Effector CD4-positive, alpha-beta T cell (primary cell): ENCODE measurements around the gene CDH22.

Experiments used
- DNase-seq: peaks from one replicate; pipeline ENCODE4 v3.0.0-alpha.2; 2020

CDH22 gene

DNA sequence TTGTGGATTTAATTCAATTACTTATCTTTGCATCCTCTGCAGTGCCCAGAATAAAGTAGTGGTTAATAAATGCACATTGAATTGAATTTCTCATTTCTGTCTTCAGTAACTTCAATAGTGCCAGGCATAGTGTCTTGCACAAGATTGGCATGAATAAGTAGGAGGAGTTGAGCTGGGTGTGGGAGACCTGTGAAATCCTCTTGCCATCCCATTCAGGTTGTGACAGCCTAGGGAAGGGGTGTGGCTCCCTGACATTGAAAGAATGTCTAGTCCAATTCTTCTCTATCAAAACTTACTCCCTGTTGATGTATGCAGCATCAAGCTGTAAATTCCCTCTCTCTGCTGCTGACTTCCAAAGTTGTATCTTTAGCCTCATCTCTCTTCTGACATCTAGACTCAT is 73.2 kb downstream of the CDH22 start:
- no peak for DNase-seq

DNA sequence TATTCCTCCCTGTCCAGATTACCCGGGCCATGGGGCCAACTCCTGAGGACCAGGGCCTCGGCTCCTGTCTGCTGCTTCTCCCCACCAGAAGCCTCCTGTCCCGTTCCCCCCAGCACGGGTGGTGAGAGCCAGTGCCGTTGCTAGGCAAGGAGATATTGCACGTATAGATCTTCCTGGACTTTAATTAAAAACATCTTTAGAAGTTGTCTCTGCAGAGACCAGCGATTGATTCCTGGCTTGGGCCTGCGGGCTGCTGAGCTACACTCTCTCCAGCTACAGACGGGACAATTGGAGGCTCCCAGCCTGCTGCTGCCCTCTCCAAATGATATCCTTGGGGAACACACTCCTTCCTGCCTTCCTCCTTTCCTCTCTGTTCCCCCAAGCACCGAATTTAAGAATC is 74.6 kb downstream of the CDH22 start:
- no peak for DNase-seq

DNA sequence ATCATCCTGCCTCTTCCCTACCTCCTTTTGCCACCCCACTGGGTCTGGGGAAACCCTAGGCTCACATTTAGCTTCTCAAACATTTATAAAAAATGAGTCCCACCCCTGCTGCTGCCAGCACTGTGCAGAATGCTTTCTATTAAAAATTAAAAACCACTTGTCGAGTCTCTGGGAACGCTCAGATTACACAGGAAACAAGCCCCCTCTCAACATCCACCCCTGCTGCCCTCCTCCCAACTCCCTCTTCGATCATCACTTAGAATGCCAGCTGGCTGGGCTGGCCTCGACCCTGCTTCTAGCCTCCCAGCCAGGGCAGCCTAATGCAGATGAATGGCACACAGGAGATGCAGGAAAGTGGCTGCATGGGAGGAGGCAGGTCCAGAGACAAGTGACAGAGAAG is 75.8 kb downstream of the CDH22 start:
- DNase-seq: no peak

DNA sequence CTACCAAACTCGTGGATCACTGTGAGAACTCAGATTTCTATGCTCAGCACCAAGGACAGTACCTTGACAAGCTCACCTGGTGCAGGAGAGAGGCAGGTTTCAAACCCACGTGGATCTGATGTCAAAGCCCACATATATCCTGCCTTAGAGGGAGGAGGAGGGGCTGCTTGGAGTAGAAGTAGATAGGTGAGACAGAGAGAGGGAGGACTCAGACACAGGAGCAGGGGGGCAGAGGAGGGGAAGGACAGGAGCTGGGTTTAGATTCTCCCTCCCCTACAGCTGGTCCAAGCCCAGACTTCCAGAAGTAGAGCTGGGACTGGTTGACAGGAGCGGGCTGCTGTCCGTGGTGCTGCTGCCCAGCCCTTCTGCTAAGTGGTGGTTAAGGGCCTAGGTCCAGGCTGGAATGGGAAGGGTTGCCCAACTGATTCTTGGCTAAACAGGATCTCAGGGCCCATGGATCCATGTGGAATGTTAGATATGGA is 77.5 kb downstream of the CDH22 start:
- DNase-seq: no peak

GRCh38 chr20:46230106-46230491 is 78.2 kb downstream of the CDH22 start:
- DNase-seq: no peak

DNA sequence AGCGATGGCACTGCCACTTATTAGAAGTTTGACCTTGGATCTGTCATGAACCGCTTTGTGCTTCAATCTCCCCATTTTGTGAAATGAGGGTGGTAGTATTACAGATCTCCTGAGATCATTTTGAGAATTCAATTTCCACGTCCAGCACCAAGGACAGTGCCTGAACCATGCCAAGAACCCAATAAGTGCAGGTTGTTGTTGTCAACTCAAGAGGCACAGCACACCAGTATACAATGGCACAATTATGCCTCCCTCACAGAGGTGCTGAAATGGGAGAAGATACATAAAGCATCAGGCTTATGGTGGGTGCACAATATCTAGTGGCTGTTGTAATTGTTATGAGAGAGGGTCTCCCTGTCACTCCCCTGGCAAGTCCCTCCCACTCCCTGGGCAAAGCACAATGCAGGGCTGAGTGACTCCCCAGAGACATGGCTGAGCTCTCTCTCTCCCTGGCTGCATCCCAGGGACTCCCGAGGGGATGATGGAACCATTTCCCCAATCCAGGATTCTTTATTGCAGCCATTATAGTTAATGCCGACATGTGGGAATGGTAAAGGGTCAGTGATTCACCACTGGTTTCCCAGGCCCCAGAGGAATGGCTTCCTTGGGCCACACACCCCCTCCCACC is 78.7 kb downstream of the CDH22 start:
- no peak for DNase-seq

GRCh38 chr20:46228670-46229069 is 79.6 kb downstream of the CDH22 start:
- no peak for DNase-seq

DNA sequence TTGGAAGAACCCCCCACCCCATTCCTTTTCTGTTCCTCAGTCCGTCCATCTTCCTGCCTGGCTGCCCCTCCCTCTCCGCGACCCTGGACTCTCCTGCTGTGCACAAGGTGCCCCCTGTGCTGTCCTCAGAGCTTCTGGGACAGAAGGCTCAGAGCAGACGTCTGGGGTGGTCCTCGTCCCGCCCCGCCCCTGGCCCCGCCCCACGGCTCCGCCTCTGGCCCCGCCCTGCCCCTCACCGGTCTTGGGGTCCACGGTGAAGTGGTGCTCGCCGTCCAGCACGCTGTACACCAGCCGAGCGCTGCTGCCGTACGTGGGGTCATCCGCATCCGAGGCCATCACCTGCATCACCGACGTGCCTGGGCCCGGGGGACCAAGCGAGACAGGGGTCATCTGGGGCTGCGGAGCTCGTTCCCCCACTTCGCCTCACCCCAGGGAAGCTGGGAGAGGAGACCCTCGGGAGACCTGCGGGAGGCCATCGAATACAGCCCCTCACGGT is 81.0 kb downstream of the CDH22 start:
- no peak for DNase-seq

DNA sequence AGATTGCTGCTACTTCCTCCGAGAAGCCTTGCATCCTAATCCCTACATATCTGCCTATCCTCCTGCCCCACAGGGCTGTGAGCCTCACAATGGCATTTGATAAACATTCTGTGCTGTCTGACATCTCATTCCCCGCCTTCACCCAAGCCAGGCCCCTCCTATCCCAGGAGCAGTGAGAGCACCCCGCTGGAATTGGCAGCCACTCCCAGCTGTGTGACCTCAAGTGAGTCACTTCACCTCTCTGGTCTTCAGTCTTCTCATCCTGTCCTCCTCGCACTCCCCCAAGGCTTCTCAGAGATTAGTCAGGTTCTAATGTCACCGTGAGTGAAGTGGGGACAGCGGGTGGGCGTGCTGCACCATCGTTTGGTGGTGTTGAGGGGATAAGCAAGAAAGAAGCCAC is 81.7 kb downstream of the CDH22 start:
- DNase-seq: no peak

DNA sequence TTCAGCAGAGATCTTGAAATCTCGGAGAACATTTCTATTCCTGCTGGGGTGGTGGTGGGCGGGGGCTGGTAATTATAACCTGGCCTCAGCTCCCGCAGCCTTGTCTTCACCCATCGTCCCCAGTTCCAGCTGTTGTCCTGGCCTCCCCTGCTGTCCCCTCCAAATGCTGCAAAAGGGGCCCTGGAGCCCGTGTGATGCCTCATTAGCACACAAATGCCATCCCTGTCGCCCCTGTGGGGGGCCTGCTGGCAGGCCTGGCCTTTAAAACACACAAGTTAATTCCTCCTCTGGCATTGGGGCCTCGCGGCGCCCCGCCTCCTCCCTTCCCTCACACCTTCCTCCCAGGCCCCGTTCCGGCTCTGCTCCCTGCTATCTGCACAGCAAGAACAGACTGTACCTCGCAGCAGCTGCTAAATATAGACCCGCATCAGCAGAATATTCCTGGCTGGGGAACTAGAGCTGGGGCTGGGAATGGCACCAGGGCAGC is 85.7 kb downstream of the CDH22 start:
- DNase-seq: no peak

- DNase-seq: no peak
Measured at GRCh38 chr20:46221256-46221833, 87.0 kb downstream of the CDH22 start.

- no peak for DNase-seq
Measured at GRCh38 chr20:46220455-46221207, 87.7 kb downstream of the CDH22 start.

- DNase-seq: no peak
Measured at GRCh38 chr20:46219920-46220319, 88.4 kb downstream of the CDH22 start.

DNA sequence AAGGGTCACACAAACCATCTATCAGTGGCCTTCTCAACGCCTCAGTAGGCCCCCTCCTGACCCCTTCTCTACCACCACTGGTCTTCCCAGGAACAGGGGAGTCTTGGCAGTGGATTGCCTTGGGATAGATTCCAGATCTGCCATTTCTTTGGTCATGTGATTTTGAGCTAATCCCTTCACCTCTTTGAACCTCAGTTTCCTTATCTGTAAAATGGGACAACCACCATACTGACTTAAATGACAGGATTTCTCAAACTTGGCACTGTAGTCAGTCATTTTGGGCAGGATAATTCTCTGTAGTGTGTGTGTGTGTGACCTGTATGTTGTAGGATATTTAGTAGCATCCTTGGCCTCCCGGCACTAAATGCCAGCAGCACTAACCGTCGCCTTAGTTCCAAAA is 89.1 kb downstream of the CDH22 start:
- no peak for DNase-seq

GRCh38 chr20:46218656-46219055 is 89.6 kb downstream of the CDH22 start:
- no peak for DNase-seq

DNA sequence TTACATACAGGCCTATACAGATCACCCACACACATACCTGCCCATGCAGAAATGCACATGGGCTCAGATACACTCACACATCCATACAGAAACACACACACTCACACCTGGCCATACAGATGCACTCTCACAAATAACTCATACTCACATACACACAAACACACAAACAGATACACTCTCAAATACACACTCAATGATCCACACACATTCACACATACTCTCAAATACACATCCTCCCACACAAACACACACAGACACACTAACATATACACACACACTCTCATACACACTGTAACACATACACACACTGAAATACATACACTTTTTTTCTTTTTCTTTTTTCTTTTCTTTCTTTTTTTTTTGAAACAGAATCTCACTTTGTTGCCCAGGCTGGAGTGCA is 90.7 kb downstream of the CDH22 start:
- DNase-seq: no peak

- DNase-seq: no peak
Measured at GRCh38 chr20:46216770-46217464, 91.4 kb downstream of the CDH22 start.

DNA sequence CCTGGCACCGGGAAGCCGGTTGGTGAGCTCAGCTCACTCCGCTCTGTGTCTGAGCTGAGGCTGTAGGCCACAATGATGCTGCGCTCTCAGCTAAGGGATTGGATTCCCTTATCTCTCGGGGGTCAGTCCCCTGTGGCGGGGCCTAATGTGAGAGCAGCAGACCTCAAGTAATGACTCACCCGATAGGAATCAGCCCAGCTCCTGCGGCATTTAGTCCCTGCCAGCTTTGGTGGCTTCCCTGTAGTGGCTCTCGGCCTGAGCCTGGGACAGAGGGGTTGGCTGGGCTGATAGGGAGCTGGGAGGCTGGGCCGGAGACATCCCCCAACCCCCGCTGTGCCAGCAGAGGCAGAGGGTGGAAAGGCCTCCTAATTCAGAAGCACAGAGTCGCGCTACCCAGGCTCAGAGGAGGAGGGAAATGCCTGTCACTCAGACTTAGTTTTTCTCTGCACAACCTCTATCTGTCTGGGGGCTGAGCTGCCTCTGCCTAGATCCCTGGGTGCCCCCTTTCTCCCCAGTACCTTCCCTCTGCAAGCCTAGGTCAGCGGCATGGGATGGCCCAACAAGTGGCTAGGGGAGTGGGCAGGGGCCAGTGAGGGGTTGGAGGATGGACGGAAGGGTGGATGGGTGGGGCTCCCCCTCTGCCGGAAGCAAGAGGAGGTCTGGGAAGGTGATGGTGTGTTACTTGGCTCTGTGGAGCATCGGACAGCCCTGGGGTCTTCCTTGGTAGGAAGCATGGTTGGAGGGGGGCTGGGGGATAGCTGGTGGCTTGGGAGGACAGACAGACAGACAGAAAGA is 92.2 kb downstream of the CDH22 start:
- DNase-seq: no peak

DNA sequence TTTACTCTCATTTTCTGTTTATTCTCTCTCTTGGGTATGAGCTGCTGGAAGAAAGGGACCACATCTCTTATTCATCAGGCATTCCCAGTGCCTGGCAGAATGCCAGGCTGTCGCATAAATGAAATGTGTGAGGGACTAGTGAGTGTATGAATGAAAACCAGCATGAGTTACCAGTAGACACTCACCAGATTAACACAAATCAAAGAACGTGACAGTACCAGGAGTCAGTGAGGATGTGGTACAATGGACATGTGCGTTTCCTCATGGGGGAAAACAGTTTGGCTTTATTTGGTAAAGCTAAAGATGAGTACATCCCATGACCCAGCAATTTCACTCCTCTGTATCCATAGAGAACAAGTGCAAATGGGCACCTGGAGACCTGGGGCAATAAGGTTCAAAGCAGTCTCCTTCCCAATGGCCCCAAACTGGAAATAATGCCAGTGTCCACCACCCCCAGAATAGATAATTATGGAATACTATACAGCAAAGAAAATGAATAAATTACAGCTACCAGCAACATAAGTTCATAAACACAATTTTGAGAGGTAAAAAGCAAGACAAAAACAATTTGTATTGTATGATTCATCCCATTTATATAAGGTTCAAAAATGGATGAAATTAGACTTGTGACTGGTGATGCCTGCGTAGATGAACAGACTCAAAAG is 93.3 kb downstream of the CDH22 start:
- no peak for DNase-seq

DNA sequence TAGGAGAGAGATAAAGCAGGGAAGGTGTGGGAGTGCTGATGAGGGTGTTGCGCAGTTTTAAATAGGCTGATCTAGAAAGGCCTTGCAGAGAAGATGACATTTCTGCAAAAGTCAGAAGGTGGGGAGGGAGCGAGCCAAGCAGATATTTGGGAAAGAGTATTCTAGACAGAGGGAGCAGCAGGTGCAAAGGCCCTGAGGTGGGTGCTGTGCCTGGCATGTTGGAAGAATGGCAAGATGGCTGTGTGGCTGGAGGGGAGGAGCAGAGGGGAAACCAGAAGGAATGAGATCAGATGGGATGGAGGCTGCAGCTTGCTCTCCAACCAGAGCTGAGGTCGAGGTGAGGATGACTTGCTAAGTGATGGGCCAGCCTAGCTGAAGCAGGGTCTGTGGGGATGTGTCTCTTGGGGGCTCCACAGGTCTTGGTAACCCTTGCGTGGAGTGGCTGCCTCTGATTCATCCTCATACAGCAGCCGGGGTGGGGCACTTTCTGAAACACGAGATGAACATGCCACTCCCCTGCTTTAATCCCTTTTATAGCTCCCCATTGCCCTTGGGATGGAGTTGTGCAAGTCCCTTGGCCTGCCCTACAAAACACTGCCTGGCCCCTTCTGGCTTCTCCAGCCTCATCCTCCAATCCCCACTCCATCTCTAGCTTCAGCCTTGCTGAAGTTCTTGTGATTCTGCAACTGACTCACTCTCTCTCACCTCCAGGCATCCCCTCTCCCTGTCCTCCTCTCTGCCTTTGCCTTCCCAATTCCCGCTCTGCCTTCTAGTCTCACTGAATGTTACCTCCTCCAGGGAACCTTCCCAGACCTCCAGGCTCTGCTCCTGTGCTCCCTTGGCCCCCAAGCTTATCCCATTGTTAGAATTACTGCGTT is 94.1 kb downstream of the CDH22 start:
- DNase-seq: no peak

DNA sequence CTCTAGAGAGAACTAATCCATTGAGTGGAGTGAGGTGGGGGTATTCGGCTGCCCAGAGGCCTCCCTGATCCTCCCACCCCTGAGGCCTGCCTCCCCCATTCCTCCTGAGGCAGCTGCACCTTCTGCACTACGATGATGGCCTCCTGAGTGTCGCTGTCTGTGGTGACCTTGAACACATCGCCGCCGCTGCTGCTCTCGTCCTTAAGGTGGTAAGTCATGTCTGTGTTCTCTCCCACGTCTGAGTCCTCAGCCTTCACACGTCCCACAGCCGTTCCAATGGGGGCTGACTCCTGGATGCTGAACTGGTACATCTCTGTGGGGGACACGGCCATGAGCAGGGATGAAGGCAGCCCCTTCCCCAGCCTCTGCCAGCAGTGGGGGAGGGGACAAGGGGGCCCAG is 95.4 kb downstream of the CDH22 start:
- DNase-seq: no peak
